ENCODE results near the gene TSR1. TPM values are rescaled to one million over a fixed set of nuclear protein-coding genes. Genes with fewer than 3 reads are reported as not detected.

TSR1 gene
- total RNA-seq, 1 experiment from 2014 or later, result 81.8 TPM

GRCh38 chr17:2362416-2362815 lies 26.2 kb upstream of the TSR1 start:
- DNase-seq, result no peak
- Histone ChIP-seq H3K4me3 (ENCODE audit: insufficient read depth, low read depth, low read length) (no peak overlapping the region), H3K36me3 (replicated peaks; ENCODE audit: control insufficient read depth, insufficient read depth, low read length) (peaks cover 2% of the 10 kb centered on the region), H3K27me3 (ENCODE audit: control insufficient read depth, insufficient read depth, low read length) (no peaks in the 10 kb centered on the region)

GRCh38 chr17:2362016-2362415 lies 25.8 kb upstream of the TSR1 start:
- Histone ChIP-seq H3K27me3 (ENCODE audit: control insufficient read depth, insufficient read depth, low read length) (no peaks in the 10 kb centered on the region), H3K4me3 (ENCODE audit: insufficient read depth, low read depth, low read length) (no peak overlapping the region), H3K36me3 (replicated peaks; ENCODE audit: control insufficient read depth, insufficient read depth, low read length) (peaks cover 2% of the 10 kb centered on the region)
- no peak for DNase-seq

- Histone ChIP-seq H3K4me3 (ENCODE audit: insufficient read depth, low read depth, low read length) (no peak overlapping the region), H3K27me3 (ENCODE audit: control insufficient read depth, insufficient read depth, low read length) (no peaks in the 10 kb centered on the region), H3K36me3 (replicated peaks; ENCODE audit: control insufficient read depth, insufficient read depth, low read length) (peaks cover 2% of the 10 kb centered on the region)
- no peak for DNase-seq
Observed at GRCh38 chr17:2361010-2361760, 24.9 kb upstream of the TSR1 start.

- Histone ChIP-seq H3K27me3 (ENCODE audit: control insufficient read depth, insufficient read depth, low read length) (no peaks in the 10 kb centered on the region), H3K4me3 (ENCODE audit: insufficient read depth, low read depth, low read length) (no peak overlapping the region), H3K36me3 (replicated peaks; ENCODE audit: control insufficient read depth, insufficient read depth, low read length) (no peaks in the 10 kb centered on the region)
- DNase-seq, result no peak
Observed at GRCh38 chr17:2357931-2358434, 21.7 kb upstream of the TSR1 start.

GRCh38 chr17:2357237-2357636 lies 21.0 kb upstream of the TSR1 start:
- H3K36me3 ChIP-seq (replicated peaks; ENCODE audit: control insufficient read depth, insufficient read depth, low read length), result no peaks in the 10 kb centered on the region
- no peak for DNase-seq
- H3K27me3 ChIP-seq (ENCODE audit: control insufficient read depth, insufficient read depth, low read length), result no peaks in the 10 kb centered on the region
- H3K4me3 ChIP-seq (ENCODE audit: insufficient read depth, low read depth, low read length), result no peak overlapping the region

- no peaks in the 10 kb centered on the region for H3K27me3 ChIP-seq (ENCODE audit: control insufficient read depth, insufficient read depth, low read length)
Observed at GRCh38 chr17:2354311-2354710, 18.1 kb upstream of the TSR1 start.

GRCh38 chr17:2351269-2351668 lies 15.0 kb upstream of the TSR1 start:
- no peak for DNase-seq
- no peak overlapping the region for H3K4me3 ChIP-seq (ENCODE audit: insufficient read depth, low read depth, low read length)
- H3K36me3 ChIP-seq (replicated peaks; ENCODE audit: control insufficient read depth, insufficient read depth, low read length), result no peaks in the 10 kb centered on the region
- H3K27me3 ChIP-seq (ENCODE audit: control insufficient read depth, insufficient read depth, low read length), result no peaks in the 10 kb centered on the region

More at GRCh38 chr17:2354311-2354710, 18.1 kb upstream of the TSR1 start:
- no peak for DNase-seq
- H3K4me3 ChIP-seq (ENCODE audit: insufficient read depth, low read depth, low read length), result no peak overlapping the region
- H3K36me3 ChIP-seq (replicated peaks; ENCODE audit: control insufficient read depth, insufficient read depth, low read length), result no peaks in the 10 kb centered on the region

- DNase-seq, result peak; percentile 92
- no peaks in the 10 kb centered on the region for H3K27me3 ChIP-seq (ENCODE audit: control insufficient read depth, insufficient read depth, low read length)
- H3K4me3 ChIP-seq (ENCODE audit: insufficient read depth, low read depth, low read length), result no peak overlapping the region
- no peaks in the 10 kb centered on the region; the same call in 1 of the 2 replicates for H3K36me3 ChIP-seq (replicated peaks; ENCODE audit: control insufficient read depth, insufficient read depth, low read length)
Observed at GRCh38 chr17:2347805-2348685, 11.8 kb upstream of the TSR1 start.

GRCh38 chr17:2346475-2346874 lies 10.2 kb upstream of the TSR1 start:
- DNase-seq, result no peak
- Histone ChIP-seq H3K4me3 (ENCODE audit: insufficient read depth, low read depth, low read length) (no peak overlapping the region), H3K36me3 (replicated peaks; ENCODE audit: control insufficient read depth, insufficient read depth, low read length) (no peaks in the 10 kb centered on the region; the same call in 1 of the 2 replicates), H3K27me3 (ENCODE audit: control insufficient read depth, insufficient read depth, low read length) (no peaks in the 10 kb centered on the region)

GRCh38 chr17:2344528-2344927 lies 8.3 kb upstream of the TSR1 start:
- no peak overlapping the region for H3K4me3 ChIP-seq (ENCODE audit: insufficient read depth, low read depth, low read length)
- H3K27me3 ChIP-seq (ENCODE audit: control insufficient read depth, insufficient read depth, low read length), result no peaks in the 10 kb centered on the region
- H3K36me3 ChIP-seq (replicated peaks; ENCODE audit: control insufficient read depth, insufficient read depth, low read length), result no peaks in the 10 kb centered on the region; the same call in 1 of the 2 replicates
- no peak for DNase-seq

- H3K36me3 ChIP-seq (replicated peaks; ENCODE audit: control insufficient read depth, insufficient read depth, low read length), result no peaks in the 10 kb centered on the region; the same call in 1 of the 2 replicates
- DNase-seq, result no peak
- no peak overlapping the region for H3K4me3 ChIP-seq (ENCODE audit: insufficient read depth, low read depth, low read length)
- no peaks in the 10 kb centered on the region for H3K27me3 ChIP-seq (ENCODE audit: control insufficient read depth, insufficient read depth, low read length)
Observed at GRCh38 chr17:2343421-2343820, 7.2 kb upstream of the TSR1 start.

GRCh38 chr17:2338315-2338657 lies 2.0 kb upstream of the TSR1 start:
- Histone ChIP-seq H3K27me3 (ENCODE audit: control insufficient read depth, insufficient read depth, low read length) (no peaks in the 10 kb centered on the region), H3K36me3 (replicated peaks; ENCODE audit: control insufficient read depth, insufficient read depth, low read length) (peaks cover 20% of the 10 kb centered on the region), H3K4me3 (ENCODE audit: insufficient read depth, low read depth, low read length) (peak overlapping the region; percentile 92)
- peak; percentile 73 for DNase-seq

GRCh38 chr17:2337544-2338314 lies 1.5 kb upstream of the TSR1 start:
- peak; percentile 94 for DNase-seq
- no peaks in the 10 kb centered on the region for H3K27me3 ChIP-seq (ENCODE audit: control insufficient read depth, insufficient read depth, low read length)
- peak overlapping the region; percentile 92 for H3K4me3 ChIP-seq (ENCODE audit: insufficient read depth, low read depth, low read length)
- H3K36me3 ChIP-seq (replicated peaks; ENCODE audit: control insufficient read depth, insufficient read depth, low read length), result peaks cover 22% of the 10 kb centered on the region

GRCh38 chr17:2336852-2337543 lies 741 bp upstream of the TSR1 start, which contains the start of gene SGSM2:
Gene SGSM2, plus strand, starts transcription at chr17:2337501. Its CDS starts 188 bp downstream, at chr17:2337689.
- Histone ChIP-seq H3K27me3 (ENCODE audit: control insufficient read depth, insufficient read depth, low read length) (no peaks in the 10 kb centered on the region), H3K4me3 (ENCODE audit: insufficient read depth, low read depth, low read length) (peak within 1 kb of the TSS; percentile 92), H3K36me3 (replicated peaks; ENCODE audit: control insufficient read depth, insufficient read depth, low read length) (peaks cover 26% of the 10 kb centered on the region)
- DNase-seq, result peak; percentile 90

Data from H7 (cell line).